CD4-positive, alpha-beta T cell treated with Interleukin-15 for 1 hour (primary cell): ENCODE results near the gene RNF32.
"Not testable (repeated sequence)": the region's sequence is repeated elsewhere in the genome, so short reads cannot be mapped to it uniquely, and the experiment has no call there.

Experiments used
- DNase-seq: peaks from one replicate; pipeline ENCODE4 v3.0.0-alpha.2; 2020

RNF32 gene

DNA sequence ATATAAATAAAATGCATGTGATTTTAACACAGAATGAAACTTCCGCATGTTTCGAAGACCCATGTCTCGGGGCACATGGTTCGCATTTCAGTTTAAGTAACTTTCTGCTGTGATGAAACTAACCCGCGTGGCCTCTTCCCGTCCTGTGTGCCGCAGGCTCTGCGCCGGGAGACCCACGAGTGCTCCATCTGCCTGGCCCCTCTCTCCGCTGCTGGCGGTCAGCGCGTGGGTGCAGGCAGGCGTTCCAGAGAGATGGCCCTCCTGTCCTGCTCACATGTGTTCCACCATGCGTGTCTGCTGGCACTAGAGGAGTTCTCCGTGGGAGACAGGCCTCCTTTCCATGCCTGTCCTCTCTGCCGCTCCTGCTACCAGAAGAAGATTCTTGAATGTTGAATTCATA, 35.7 kb downstream of the RNF32 start:
- no peak for DNase-seq

DNA sequence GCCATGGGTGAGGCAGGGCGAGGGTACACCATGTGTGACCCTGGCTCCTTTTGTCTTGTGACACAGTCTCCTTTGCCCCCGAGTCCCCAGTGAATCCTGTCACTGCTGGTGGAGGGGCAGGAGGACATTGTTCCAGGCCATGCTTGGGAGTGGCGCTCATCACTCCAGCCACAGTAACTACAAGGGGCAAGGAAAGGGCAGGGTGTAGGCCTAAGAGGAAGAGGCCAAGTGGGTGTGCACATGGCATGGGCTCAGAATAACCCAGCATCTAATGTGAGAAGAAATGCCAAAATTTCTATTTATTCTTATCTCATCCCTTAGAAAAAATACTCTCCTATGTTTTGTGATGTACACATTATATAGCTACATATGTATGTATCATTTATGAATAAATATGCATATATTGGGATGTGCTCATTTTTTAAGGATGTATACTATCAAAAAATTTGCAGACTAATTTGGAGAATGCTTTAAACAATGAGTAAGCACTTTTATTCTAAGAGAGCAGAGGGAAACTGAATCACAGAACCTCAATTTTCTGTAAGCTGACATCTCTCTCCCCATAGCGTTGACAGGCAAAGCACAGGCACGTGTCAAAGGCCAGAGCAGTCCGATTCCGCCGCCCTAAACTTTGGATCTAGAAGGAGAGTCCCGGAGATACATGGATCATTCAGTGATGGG, 36.9 kb downstream of the RNF32 start:
- DNase-seq: no peak

DNA sequence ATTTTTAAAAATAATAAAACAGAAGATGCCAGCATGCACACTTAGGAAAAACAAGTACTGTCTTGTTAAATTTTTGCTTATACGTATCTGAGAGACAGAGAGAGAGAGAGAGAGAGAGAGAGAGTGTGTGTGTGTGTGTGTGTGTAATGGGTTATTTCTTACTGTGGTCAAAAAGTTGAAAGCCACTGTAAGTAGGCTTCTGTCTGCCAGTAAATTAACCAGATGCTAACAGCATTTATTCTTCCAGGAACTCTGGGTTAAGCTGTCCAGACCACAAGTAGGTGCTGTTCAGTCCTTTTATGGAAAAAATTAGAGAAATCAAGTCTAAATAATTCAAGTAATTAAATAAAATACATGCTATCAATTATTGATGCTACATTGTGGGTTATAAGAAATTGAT, 39.7 kb downstream of the RNF32 start:
- DNase-seq: no peak

DNA sequence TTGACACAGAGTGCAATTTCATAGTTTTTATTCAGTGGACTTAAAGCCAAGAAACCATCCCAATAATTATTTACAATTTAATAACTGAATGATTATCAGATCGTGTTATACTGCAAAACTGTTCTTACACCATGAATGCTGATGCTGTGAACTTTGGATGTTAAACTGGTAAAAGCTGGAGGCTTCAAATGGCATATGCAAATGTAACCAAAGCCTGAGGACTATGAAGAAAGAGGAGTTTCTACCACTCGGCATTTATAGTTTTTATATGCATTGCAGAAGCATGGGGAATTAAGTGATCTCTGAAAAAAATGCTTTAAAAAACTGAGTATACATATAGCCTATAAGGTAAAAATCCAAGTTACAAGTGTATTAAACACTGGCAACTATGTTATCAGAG, 42.4 kb downstream of the RNF32 start:
- no peak for DNase-seq

DNA sequence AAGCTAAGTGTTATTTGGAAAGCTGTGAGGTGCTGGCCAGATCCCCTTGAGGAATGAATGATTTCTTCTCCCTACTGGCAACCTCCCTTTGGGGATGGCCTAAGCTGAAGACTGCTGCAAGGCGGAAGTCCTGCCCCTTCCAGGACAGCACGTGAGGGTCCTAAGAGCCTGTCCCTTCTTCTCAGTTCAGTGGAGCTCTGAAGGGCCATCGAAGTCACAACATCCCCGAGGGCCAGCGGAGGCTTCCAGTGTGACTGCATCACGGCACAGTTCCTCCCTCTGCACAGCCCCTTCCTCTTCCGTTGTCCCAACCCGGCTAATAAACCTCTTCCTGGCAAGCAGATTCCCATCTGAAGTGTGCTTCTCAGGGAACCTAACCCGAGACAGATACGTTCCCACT, 43.7 kb downstream of the RNF32 start:
- no peak for DNase-seq

DNA sequence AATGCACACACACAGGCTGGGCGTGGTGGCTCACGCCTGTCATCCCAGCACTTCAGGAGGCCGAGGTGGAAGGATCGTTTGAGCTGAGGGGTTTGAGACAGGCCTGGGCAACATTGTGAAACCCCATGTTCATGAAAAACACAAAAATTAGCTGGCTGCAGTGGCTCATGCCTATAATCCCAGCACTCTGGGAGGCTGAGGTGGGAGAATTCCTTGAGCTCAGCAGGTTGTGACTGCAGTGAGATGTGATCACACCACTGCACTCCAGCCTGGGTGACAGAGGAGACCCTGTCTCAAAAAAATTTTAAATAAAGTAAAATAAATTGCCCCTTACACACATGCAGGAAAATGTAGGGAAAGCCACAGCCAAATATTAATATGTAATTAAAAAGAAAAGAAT, 44.1 kb downstream of the RNF32 start:
- no peak for DNase-seq

DNA sequence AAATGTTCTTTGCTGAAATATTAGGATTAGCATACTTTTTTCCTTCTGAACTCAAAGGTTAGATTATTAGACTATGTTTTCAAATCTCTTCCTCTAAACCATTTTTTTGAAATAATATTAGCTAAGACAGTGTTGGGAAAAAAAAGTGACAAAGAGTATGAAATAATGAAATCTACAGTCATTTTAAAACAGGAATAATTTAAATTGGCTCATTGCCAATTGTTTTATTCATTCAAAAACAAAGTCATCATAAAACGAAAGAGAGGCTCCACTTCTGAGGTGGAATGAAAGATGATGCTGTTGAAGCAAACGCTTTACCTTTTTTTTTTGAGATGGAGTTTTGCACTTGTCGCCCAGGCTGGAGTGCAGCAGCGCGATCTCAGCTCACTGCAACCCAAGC, 51.2 kb downstream of the RNF32 start:
- DNase-seq: no peak

DNA sequence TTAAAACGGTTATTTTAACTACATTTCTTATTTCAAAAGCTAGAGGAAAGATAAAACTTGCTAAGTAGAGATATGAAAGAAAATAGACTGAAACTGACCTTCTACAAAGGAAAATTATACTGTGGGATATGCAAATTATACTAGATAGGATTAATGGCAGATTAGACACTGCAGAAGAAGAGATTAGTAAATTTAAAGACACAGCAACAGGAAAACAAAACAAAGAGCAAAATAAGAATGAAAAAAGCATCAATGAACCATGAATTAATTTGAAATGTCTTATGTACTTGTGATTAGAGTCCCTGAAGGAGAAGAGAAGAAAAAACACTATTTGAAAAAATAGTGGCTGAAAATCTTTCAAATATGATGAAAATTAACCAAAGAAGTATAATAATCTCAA, 52.3 kb downstream of the RNF32 start:
- DNase-seq: no peak

DNA sequence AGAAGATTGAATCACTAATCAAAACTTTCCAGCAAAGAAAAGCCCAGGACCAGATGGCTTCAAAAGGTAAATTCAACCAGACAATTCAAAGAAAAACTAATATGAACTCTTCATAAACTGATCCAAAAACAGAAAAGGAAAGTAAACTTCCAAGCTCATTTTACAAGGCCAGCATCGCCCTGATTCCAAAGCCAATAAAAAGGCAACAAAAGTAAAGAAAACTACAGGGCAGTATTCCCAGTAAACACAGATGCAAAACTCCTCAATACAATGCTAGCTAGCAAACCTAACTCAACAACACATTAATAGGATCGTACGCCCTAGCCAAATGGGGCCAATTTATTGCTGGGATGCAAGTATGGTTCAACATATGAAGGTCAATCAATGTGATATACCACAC, 53.1 kb downstream of the RNF32 start:
- DNase-seq: no peak

DNA sequence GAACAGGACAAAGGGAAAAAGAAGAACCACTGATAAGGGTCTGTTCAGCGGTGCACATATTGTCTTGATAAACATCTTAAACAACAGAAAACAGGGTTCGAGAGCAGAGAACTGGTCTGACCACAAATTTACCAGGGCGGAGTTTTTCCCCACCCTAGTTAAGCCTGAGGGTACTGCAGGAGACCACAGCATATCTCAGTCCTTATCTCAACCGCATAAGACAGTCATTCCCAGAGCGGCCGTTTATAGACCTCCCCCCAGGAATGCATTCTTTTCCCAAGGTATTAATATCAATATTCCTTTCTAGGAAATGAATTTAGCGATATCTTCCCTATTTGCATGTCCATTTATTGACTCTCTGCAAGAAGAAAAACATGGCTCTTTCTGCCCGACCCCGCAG, 56.7 kb downstream of the RNF32 start:
- not testable (repeated sequence) for DNase-seq

DNA sequence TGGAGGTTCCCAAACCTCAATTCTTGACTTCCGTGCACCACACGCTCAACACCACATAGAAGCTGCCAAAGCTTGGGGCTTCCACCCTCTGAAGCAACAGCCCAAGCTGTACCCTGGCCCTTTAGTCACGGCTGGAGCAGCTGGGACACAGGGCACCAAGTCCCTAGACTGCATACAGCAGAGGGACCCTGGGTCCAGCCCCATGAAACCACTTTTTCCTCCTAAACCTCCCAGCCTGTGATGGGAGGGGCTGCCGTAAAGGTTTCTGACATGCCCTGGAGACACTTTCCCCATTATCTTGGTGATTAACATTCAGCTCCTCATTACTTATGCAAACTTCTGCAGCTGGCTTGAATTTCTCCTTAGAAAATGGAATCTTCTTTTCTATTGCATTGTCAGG, 57.9 kb downstream of the RNF32 start:
- DNase-seq: not testable (repeated sequence)

DNA sequence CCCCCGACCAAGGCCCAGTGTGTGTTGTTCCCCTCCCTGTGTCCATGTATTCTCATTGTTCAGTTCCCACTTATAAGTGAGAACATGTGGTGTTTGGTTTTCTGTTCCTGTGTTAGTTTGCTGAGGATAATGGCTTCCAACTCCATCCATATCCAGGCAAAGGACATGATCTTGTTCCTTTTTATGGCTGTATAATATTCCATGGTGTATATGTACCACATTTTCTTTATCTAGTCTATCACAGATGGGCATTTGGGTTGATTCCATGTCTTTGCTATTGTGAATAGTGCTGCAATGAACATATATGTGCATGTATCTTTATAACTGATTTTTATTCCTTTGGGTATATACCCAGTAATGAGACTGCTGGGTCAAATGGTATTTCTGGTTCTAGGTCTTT, 61.2 kb downstream of the RNF32 start:
- not testable (repeated sequence) for DNase-seq

DNA sequence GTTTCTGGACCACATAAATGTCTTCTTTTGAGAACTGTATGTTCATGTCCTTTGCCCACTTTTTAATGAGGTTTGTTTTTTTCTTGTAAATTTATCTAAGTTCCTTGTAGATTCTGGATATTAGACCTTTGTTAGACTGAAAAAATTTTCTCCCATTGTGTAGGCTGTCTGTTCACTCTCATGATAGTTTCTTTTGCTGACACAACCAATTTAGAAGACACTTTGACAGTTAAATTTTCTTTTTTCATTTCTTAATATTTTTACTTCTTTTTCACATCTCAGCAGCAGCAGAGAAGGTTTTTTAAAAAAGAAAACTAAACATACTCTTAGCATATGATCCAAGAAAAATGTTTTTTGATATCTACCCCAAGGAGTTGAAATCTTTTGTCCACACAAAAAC, 61.8 kb downstream of the RNF32 start:
- DNase-seq: no peak

DNA sequence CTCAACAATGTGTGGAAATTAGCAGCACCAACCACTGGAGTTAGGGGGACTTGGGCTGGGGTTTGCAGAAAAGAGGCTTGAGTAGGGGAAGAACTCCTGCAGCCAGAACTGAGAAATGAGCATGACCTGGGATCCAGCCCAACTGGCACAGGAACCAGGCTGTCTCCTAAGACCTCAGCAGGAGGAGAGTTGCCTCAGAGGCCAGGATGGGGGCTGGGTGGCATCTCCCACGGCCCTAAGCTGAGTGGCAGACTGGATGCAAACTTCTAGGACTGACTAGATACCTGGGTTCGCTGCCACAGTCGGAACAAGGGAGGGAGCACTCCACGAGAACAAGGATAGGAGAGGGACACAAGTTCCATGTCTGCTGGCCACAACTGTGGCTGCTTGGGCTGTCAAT, 62.6 kb downstream of the RNF32 start:
- no peak for DNase-seq

DNA sequence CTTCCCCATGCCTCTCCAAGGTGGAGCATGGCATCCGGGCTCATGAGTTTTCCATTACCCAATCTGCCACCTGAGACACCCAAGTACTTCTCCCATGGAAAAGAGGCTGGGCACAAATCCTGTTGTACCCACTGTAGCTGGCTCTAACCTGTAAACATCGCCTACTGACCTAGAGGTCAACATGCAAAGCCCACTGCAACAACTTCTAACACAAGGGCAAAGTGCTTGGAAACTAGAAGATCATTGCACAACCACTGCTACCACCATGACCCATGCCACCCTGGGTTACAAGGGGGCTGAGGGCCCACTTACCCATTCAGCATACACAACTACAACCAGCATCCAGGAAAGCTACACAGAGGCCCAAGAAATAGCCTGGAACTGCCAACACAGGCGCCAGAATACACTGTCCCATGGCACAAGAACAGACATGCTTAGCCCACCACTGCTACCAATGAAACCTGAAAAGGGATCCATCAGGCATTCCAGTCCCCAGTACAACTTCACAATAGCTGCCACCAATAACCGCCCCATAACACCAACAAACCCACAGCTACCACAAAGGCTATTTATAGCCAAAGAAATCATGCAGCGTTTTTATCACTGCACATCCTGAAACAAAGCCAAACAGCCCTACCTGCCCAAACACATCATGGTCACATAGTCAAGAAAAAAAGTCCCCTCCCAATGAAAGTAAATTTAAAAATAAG, 63.4 kb downstream of the RNF32 start:
- DNase-seq: no peak

DNA sequence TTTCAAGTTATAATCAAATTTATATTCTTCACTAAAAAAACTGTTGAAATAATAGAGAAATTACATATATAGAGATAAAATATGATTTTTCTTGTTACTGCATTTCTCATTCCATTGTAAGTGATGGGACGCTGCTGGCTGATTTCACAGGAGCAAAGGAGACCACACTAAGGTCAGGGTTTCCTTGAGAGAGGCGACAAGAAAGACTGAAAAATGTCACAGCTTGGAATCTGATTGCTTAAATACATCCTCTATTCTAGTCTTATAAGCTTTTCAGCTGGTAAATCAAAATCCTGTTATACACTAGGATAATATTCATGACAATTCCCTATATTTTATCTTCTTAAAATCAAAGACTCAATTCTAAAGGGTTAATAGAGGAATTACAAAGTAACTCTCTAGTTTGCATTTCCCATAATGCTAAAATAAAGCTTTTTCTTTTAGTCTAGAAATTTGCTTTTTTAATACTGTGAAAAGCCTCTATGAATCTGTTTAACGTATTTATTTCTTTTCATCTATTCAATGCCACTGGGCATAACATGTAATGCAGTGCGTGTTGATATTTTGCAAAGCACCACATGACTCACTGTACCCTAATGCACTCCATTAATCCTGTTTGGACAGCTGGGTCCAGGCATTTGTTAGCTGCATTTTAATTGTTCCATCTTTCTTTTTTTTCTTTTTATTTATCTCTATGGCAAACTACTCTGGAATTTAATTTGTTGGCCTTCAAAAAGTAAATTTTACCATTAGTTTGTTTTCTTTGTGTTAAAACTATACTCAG, 81.7 kb downstream of the RNF32 start:
- no peak for DNase-seq

DNA sequence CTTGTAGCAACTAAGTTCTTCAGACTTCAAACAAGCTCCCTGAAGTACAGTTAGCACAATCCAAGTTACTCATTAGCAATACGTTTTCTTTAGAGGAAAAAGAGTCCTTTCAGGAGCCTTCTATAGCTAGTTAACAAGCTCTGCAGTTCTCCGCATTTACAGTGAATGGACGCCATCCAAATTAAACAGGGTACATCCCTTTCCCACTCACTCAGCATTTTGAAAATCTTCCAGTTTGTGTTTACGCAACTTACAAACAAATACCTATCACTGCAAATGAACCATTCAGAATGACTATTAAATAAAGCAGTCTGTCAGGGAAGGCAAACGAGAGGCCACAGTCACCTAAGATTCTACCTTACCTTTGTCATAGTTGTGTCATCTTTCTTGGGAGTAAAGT, 84.5 kb downstream of the RNF32 start:
- no peak for DNase-seq

DNA sequence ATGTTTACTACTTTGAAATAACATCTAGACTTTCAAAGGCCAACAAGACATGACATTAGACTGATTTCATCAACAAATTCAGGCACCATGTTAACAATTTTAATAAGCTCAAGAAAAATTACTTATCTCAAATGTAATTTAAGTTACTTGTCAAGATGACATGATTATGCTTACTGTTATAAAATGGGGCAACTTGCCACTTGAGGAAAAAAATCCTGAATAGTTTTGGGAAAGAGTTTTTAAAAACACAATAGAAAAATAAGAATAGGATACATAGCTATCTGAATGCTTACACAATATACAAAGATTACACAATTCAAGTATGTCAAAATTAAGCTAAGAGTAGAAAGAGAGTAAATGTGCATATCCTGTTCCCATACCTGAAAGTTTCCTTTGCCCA, 85.4 kb downstream of the RNF32 start:
- DNase-seq: no peak
